HG02938 (cell line): ENCODE data around the gene BMP5.

Source experiments
- ATAC-seq: cut with Tn5 transposase; IDR thresholded peaks from one replicate; pipeline ENCODE4 v1.9.1; 2021; ENCODE audit warnings: mild to moderate bottlenecking, moderate library complexity; ENCODE audit not compliant: unreplicated experiment

BMP5 gene

DNA sequence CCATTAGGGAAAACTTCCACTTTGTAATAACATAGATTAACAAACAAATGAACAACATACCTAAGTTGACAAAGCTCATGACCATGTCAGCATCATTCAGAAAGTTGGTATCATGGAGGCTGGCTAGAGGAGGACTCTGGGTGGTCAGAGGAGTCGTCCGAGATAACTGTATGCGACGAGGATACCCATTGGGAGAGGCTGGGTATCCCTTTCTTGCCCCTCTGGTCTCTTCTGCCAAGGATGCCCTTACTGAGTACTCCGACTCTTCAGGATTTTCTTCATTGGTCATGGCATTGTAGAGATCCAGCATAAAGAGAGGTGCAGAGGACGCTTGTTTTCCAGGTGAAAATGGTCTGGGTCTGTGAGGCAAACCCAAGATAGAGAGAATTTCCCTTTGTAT is 1.1 kb downstream of the BMP5 start:
- no peak for ATAC-seq

DNA sequence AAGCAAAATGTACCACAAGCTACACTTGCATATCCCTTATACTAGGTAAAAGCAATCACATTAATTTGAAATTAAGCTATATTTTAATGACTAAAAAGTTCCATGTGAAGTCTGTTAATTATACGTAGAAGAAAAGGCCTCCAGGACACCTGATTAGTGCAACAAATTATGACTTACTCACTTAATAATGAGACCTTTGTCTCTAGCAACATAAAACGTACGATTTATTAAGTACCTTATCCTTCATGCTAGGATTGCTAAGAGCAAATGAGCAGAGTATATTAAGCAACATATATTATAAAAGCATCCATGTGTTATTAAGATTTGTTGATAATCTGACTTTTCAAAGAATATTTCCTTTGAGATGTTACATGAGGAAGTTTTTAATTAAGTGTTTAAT is 2.5 kb downstream of the BMP5 start:
- no peak for ATAC-seq

DNA sequence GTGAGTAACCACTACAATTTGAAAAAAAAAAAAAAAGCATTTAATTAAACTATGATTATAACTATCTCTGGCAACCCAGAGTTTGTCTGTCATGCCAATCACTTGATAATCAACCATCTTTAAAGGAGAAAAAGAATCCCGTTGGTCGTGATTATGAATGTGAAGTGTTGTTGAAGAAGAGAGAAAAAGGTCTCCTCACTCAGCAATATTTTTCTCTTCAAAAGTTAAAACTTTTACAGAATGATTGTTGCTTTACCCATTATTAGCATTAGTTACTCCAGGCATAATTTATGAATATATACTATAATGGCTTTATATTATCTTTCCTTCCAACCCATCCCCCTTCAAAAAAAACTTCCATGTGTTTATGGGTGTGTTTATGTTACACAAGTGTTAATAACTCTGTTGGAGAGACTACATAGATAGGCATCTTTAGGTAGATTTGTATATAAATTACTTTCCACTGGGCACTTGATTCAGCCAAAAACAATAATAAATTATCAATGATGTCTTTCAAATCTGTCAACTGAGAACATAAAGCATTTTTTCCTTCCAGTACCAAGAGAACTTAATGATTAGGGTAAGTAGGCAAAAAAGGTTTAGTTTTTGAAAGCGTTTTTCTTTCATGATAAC is 5.1 kb downstream of the BMP5 start:
- no peak for ATAC-seq

DNA sequence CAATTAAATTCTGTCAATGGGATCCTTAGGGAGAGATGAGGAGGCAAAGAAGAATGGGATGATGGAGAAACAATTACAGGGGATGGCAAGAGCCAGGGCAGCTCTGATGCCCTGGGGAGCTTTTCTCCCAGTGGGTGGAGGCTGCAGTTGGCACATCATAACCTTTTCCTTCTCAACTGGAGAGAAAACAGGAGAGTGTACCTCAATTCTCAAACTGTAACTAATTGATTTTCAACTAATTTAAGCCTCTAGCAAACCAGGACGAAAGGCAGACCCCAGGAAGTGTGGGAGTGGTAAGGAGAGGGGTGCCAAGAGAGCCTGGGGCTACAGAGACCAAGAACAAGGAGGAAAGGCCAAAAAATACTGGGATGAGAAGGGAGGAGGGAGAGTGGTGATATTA is 5.7 kb downstream of the BMP5 start:
- ATAC-seq = no peak

DNA sequence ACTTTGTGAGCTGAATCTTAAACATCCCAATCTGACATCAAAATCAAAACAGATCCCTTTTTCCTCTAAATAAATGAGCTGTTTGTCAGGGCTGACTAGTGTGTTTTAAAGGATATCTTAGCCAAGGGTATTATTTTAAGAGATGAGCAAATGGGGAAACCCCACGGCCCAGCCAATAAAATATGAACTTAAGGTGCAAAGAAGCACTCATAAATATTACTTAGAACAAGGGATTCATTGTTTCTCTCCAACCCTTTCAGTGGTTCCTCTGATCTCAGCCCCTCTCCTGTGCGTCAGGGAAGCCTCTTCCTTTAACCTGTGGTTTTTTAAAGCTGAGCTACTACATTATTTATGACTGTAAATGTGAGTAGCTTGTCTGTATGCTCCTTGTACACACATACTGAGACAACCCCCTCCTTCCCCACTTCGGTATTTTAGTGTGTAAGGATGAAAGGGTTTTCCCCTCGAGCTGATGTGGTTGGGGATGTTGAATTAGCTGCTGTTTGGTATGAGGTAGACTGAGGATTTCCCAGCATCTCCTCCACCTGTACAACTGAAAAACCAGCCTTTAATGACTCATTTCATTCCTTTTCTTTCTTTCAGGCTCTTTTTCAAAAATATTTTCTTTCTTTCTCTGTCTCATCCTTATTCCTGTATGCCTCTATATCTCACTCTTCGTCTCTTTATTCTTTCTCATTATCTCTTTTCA is 6.5 kb downstream of the BMP5 start:
- ATAC-seq = peak; percentile 97

DNA sequence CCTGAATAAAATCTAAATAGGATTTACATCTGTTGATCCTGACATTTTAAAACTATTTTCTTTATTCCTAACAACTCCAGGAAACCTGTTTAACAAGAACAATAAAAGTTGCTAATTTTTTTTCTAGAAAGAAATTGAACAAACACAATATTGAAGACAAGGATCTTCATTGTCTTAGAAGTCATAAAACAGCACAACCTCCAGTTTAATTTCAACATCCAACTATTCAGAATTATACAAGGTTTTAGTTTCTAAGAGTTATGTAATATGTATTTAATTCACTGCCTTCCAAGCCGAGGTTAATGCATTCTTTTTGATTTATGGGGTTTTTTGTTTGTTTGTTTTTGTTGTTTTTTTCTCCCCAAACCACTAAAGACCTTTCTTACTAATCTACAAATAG is 7.2 kb downstream of the BMP5 start:
- ATAC-seq = no peak

DNA sequence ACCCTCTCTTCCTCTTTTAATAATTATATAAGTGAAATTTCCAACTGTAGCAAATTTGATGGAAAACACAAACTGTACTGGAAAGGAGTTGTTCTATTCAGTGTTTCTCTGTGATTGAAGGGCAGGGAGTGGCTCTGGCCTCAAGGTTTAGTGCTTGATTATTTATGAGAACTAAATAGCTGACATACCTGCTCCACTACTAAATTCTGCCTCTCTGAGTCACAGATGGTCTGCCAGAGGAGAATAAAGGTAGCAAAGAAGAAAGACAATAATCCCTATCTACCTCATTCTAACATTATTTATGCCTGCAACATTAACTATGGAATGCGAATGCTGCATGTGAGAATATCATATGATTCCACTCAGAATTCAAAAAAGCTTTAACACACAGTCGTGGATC is 9.3 kb downstream of the BMP5 start:
- ATAC-seq = no peak

DNA sequence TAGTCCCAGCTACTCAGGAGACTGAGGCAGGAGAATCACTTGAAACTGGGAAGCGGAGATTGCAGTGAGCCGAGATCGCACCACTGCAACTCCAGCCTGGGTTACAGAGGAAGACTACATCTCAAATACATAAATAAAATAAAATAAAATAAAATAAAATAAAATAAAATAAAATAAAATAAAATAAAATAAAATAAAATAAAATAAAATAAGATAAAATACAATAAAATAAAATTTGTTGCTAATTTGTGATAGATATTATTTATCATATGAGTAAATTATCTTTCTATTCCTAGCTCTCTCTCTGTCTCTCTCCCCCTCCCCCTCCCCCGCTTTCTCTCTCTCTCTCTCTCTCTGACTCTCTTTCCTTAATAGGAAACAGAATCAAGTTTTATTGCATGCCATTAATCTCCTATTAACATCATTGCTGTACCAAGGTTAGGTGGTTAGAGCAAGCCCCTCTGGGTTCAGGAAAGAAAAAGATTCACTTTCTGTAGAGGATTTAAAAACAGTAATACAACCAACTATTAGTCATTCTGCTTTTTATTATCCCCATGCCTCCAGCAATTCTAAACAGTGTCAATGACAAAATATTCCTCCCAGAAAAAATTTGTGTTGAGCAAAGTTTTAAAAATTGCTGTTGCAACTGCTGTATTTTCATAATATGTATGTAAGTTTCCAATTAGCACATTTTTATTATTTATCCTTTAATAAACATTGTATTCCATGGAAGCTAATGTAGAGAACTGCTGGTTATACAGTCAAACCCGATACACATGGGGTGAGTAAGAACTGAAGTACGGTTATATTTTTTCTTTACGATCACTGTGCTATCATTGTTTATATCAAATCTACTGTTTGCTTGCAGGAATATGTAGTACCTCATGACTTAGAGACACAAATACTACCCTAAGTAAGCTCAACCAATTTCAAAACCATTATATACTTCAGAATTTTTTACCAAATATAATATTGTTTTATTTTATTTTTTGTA is 22.1 kb downstream of the BMP5 start:
- no peak for ATAC-seq

DNA sequence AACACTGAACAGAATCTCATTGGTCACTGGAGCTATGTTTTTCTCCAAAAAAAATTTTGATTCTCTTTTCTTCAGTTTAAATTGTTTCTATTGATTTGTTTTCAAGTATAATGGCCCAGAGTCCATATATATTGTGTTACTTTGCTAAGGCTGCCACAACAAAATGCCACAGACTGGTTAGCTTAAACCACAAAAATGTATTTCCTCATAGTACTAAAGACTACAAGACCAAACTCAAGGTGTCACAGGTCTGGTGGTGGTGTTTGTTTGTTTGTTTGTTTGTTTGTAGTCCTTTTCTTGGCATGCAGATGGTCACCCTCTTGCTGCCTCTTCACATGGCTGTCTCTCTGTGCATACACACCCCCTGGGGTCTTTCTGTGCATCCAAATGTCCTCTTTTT is 34.0 kb downstream of the BMP5 start:
- ATAC-seq = no peak

DNA sequence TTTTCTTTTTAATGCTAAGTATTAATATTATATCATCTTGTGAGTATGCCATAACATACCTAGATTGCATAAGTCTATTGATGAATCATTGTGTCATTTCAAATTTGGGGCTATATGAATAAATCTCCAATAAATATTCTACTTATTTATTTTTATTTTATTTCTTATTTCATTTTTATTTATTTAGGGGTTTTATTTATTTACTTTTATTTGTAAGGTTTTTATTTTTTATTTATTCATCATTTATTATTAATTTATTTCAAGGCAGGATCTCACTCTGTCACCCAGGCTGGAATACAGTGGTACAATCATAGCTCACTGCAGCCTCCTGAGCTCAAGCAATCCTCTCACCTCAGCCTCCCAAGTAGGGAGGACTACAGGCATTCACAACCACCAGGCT is 36.3 kb downstream of the BMP5 start:
- no peak for ATAC-seq

DNA sequence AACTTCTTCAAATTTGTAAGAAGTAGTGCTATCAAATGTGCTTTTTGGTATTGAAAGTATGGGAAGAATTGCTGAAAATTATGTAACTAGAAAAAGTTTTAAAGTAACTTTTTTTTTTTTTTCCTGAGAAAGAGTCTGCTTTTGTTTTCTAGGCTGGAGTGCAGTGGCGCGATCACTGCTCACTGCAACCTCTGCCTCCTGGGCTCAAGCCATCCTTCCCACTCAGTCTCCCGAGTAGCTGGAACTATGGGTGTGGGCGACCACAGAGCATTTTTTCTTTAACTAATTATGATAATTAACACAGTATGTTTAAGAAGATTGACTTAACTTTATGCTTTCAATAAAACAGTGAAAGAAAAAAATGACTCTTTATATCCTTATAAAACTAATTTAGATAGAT is 38.4 kb downstream of the BMP5 start:
- no peak for ATAC-seq

DNA sequence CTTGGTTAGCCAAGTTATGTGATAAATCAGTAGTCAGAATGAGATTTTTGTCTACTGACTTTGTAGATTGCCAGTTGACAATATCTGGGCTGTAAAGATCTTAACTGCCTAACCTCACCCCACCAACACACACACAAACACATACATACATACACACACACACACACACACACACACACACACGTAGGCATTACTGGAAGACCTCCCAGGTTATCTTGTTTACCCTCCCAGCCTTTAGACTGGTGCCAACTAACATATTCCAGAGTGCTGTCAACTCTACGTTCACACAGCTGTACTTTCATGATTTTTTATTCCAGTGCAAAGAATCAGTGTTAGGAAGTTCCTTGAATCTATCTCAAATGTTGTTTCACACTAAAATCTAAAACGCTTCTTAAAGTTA is 38.9 kb downstream of the BMP5 start:
- ATAC-seq = no peak

DNA sequence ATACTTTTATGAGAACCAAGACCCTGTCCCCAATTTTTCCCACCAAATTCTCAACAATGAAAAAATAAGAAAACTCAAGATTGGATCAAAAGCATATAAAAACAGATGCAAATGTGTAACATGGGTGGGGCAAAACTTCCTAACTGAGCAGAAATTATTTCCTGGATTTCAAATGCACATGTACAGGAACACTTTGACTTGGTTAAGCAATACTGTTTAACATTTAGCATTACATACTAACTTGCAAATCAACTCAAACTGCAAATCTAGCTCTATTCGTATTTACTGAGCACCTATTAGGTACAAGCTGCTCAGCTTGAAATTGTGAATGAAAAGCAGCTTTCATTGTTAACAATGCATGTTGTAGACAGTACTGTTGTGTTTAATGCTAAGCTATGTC is 40.2 kb downstream of the BMP5 start:
- ATAC-seq = no peak

DNA sequence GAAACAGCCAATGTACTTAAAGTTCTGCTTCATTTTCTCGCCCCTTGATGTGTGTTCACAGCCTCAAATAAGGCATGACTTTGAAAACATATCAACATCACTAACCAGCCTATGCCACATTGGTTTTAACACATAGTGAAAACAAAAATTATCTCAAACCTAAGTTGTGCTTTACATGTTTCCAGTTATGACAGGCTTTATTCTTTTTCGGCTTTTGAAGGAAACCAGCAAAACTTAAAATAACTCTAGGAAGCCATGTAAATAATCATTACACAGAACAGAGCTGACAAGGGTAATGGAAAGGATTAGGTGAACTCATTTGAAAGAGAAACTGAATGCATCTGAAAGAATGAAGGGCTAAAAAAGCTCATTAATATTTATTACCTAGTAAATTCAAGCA is 42.1 kb downstream of the BMP5 start:
- peak; percentile 69 for ATAC-seq

DNA sequence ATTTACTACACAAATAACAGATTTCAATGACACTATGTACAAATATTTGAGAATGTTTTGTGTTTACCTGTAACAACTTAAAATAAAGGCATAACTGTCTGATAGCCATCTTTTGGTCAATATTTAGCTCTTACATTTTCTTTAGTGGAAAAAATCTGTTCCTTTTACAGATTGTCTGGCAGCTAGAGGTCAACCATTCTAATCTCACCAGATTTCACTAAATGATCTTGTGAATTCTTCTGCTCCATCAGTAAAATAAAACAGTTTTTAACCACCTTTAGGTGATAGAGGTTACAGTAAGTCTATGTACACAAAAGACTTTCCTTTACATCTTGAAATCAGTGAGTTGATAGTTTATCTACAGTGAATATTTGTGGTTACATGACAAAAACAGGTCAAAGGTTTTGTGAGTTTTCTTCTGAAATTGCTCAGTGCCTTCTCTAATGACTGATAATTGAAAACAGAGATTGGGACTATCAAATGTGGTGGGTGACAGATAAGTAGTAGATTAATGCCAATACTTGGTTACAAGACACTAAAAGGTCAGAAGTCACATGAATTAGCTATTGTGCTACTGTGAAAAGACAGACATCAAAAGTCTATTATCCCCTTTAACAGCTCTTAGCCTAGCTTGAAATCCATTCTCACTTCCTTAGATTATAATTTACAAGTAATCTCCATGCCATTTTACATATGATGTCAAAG is 47.4 kb downstream of the BMP5 start:
- ATAC-seq = no peak

DNA sequence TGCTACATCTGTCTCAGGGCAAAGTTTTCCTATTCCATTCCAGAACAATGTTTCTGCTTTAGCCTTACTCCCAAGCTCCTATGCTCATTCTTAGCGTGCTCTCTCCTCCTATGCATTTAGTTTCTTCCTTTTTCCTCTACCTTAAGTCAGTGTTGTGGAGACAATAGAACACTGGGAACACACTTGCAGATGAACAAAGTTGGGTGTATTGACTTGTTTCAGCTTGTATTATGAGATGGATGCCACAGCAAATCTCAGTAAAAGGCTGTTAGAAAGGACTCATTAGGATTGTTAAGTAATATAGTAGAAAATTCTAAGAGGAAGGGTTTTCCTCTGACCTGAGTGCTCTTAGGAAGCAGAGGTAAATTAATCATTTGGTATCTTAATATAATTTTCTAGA is 48.4 kb downstream of the BMP5 start:
- ATAC-seq = no peak

DNA sequence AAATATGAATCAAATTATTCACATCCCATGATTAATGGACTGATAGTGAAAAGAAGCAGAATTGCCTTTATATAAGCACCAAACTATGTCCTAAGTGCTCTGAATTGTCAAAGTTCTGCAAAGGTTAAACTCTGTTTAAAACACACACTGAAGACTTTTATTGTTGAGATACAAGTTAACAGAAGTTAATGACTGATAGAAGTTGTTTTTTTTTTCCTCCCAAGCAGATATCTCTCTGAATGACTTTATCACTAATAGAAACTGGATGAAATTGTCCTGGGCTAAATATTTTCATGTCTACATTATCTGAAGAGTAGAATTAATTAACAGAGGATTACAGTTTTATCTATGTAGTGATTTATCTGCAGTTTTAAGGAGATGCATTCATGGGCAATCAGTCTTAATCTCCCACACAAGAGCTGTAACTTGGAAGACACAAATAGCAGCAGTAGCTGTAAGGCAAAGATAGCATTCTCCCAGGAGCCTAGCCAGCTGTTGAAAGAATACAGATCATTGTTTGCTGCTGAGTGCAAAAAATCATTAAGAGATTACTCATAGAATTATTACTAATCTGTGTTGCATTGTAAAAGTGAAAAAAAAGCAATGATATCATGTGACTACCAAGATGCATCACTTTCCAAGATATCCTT is 49.9 kb downstream of the BMP5 start:
- no peak for ATAC-seq

DNA sequence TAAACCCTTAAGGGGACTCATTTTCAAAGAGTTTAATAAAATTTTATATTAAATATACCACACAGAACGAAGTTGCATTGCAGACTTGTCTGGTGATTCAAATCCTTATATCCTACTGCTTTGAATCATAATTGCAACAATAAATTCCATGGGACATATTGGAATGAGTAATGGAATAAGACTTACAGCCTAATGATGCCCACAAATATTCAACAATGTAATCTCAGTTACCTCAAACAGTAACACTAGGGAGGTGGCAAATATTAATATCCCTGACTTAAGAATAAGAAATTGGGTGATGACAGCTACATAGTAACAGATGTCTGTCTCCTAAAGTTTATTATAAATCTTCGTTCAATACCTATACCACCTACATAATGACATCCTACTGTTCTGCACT is 52.6 kb downstream of the BMP5 start:
- ATAC-seq = no peak

DNA sequence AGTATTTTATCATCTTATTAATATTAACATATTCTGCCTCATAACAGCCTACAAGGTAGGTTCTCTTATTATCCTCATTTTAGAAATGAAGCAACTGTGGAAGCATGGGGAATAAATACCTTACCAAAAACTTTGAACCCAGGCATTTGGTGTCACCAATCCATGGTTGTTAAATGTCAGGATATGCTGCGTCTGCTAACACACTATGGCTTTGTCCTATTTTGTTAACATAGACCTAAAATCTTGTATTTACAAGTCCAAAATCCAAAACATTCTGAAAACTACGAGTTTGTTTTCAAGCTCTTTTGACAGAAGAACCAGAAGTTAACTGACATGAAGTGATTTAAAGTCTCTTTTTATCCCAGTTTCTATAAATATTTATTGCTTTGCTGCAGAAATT is 53.4 kb downstream of the BMP5 start:
- ATAC-seq = no peak

DNA sequence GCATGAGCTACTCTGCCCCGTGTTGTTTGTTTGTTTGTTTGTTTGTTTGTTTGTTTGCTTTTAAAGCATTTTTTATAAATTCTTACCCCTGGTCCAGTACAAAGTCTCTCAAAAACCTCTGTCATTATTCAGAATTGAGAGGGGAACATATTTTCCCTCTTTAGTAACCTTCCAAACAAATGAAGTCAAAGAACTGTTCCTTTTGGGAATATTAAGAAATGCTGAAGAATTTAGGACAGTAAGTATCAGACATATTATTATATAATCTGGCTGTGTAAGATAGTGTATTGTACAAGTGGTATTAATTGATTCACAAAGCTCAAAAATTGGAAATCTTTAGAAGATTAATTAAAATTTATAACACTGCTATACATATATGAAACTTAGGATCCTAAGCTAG is 54.7 kb downstream of the BMP5 start:
- ATAC-seq = no peak

DNA sequence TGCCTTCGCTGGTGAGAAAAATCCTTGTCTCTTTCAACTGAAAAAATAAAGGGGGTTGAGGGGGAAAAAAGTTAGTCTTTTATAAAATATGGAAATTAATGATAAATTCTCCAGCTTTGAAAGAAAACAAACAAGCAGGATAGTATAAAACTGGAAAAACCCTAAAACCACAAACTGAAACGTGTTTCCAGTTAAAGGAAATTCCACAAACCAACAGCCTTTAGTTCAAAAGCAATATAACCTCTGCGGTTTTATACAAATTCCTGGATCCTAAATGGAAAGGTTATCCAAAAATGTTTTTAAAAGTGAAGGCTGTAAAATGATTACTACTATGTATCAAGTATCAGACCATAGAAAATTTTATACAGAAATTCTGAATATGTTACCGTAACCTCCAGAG is 55.6 kb downstream of the BMP5 start:
- ATAC-seq = no peak
